ENCODE results near the gene TRAF5.
A peak's percentile ranks its signal among the peaks of the same experiment; 100 is the strongest.

TRAF5 gene

DNA sequence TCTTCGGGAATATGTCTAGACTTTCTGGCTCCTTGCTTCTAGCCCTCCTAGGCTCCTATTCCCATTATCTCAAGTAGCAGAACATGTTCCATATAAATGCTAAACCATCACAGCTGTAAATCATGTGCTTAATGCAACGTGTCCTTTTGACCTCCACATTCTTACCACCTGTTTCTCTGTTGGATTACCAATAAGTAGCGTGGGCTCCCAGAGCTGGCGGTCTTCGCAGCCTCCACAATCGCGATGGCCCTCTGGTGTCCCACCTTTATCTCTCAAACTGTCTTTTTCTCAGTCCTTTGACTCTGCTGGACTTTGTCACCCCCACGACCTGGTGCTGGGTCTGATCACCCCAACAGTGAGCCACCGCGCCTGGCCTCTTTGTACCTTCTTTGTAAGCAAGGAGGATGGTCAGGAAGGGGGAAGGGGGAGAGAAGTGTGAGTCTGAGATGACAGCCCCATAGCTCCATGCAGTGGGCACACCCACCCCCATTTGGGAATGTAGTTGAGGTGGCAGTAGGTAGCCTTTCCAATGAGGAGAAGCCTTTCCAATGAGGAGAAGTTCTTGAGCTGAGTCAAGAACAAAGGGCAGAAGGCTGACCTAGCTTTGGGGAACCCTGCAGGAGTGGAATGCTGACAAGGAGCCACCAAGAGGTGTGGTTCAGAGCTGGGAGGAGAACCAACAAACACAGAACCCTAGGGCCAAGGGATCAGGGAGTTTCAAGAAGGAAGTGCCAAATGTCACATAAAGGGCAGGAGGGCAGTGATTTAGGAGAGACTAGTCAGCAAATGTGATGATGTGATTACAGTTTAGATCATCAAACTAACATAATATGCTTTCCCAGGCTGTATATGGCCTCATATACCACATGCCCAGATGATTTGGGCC is 14.2 kb downstream of the TRAF5 start:
- H3K18ac ChIP-seq (ENCODE audit: low read depth in 1 of 2, low read length in 2 of 2): no peak overlapping the region
- H3K27me3 ChIP-seq (ENCODE audit: control insufficient read depth in 1 of 2, insufficient read depth in 1 of 2, low read length in 2 of 2): no peaks in the 10 kb centered on the region
- no peak overlapping the region for H2BK5ac ChIP-seq (ENCODE audit: low read depth, low read length, poor library complexity, severe bottlenecking)
- H3K14ac ChIP-seq (ENCODE audit: low read length in 2 of 2): no peak overlapping the region
- H4K8ac ChIP-seq (ENCODE audit: low read length): no peak overlapping the region
- no peak overlapping the region for H3K4ac ChIP-seq (ENCODE audit: low read depth in 1 of 2, low read length in 2 of 2)
- H2BK120ac ChIP-seq (ENCODE audit: low read depth, low read length): no peak overlapping the region
- no peak overlapping the region for H4K91ac ChIP-seq (ENCODE audit: low read length)
- H3K79me1 ChIP-seq (replicated peaks; ENCODE audit: low read length, poor library complexity, severe bottlenecking): peaks cover 47% of the 10 kb centered on the region
- no peak overlapping the region for H3K27ac ChIP-seq (ENCODE audit: low read length, poor library complexity, severe bottlenecking)
- no peak overlapping the region for H3K4me2 ChIP-seq (ENCODE audit: low read length, poor library complexity, severe bottlenecking)
- H3K4me1 ChIP-seq (ENCODE audit: control insufficient read depth, insufficient read depth, low read depth, low read length): peaks cover 7% of the 10 kb centered on the region
- peaks cover 0 to 9% of the 10 kb centered on the region in 2 experiments for H3K36me3 ChIP-seq (ENCODE audit: control insufficient read depth in 1 of 2, insufficient read depth in 2 of 2, low read depth in 1 of 2, low read length in 2 of 2)
- H2BK15ac ChIP-seq (ENCODE audit: low read depth, poor library complexity, severe bottlenecking): no peak overlapping the region
- no peak overlapping the region for H2AK5ac ChIP-seq (ENCODE audit: low read length, severe bottlenecking)
- H3K9me3 ChIP-seq (ENCODE audit: control insufficient read depth, low read length): no peaks in the 10 kb centered on the region
- no peak overlapping the region for H3K9ac ChIP-seq (ENCODE audit: low read length)
- H2BK12ac ChIP-seq (ENCODE audit: low read length in 2 of 2): no peak overlapping the region
- H3K23ac ChIP-seq (ENCODE audit: low read length in 2 of 2): no peak overlapping the region
- 98% methylated on average over 8 of the region's 10 CpGs for WGBS
- H2AFZ ChIP-seq (ENCODE audit: low read depth, low read length): no peak overlapping the region
- no peak overlapping the region for H3K4me3 ChIP-seq (ENCODE audit: insufficient read depth in 1 of 2, low read depth in 1 of 2, low read length in 2 of 2)
- no peak for DNase-seq

DNA sequence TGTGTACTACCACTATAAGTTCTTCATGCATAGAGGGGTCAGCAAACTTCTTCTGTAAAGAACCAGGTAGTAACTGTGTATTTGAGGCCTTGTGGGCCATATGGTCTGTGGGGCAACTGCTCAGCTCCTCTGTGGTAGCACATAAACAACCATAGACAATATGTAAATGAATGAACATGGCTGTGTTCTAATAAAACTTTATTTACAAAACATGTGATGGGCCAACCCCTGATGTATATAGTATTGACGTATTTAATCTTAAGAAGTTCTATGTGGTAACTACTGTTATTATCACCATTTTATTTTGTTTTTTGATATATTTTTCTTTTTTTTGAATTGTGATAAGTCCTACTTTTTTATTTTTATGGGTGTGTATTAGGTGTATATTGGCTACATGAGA is 15.4 kb downstream of the TRAF5 start:
- no peak overlapping the region for H3K4me2 ChIP-seq (ENCODE audit: low read length, poor library complexity, severe bottlenecking)
- no peak overlapping the region for H3K23ac ChIP-seq (ENCODE audit: low read length in 2 of 2)
- no peaks in the 10 kb centered on the region for H3K9me3 ChIP-seq (ENCODE audit: control insufficient read depth, low read length)
- H2BK120ac ChIP-seq (ENCODE audit: low read depth, low read length): no peak overlapping the region
- H2BK12ac ChIP-seq (ENCODE audit: low read length in 2 of 2): no peak overlapping the region
- H3K18ac ChIP-seq (ENCODE audit: low read depth in 1 of 2, low read length in 2 of 2): no peak overlapping the region
- H3K14ac ChIP-seq (ENCODE audit: low read length in 2 of 2): no peak overlapping the region
- H3K27me3 ChIP-seq (ENCODE audit: control insufficient read depth in 1 of 2, insufficient read depth in 1 of 2, low read length in 2 of 2): no peaks in the 10 kb centered on the region
- H3K79me1 ChIP-seq (replicated peaks; ENCODE audit: low read length, poor library complexity, severe bottlenecking): peaks cover 46% of the 10 kb centered on the region
- H4K91ac ChIP-seq (ENCODE audit: low read length): no peak overlapping the region
- no peak overlapping the region for H3K9ac ChIP-seq (ENCODE audit: low read length)
- H2BK15ac ChIP-seq (ENCODE audit: low read depth, poor library complexity, severe bottlenecking): no peak overlapping the region
- H3K27ac ChIP-seq (ENCODE audit: low read length, poor library complexity, severe bottlenecking): no peak overlapping the region
- no peak overlapping the region for H2BK5ac ChIP-seq (ENCODE audit: low read depth, low read length, poor library complexity, severe bottlenecking)
- no peak overlapping the region for H2AK5ac ChIP-seq (ENCODE audit: low read length, severe bottlenecking)
- peaks cover 0 to 9% of the 10 kb centered on the region in 2 experiments for H3K36me3 ChIP-seq (ENCODE audit: control insufficient read depth in 1 of 2, insufficient read depth in 2 of 2, low read depth in 1 of 2, low read length in 2 of 2)
- no peak overlapping the region for H2AFZ ChIP-seq (ENCODE audit: low read depth, low read length)
- H4K8ac ChIP-seq (ENCODE audit: low read length): no peak overlapping the region
- WGBS: no CpG with 5 or more reads among the region's 1 CpG
- H3K4me3 ChIP-seq (ENCODE audit: insufficient read depth in 1 of 2, low read depth in 1 of 2, low read length in 2 of 2): no peak overlapping the region
- H3K4ac ChIP-seq (ENCODE audit: low read depth in 1 of 2, low read length in 2 of 2): no peak overlapping the region
- DNase-seq: no peak
- peaks cover 6% of the 10 kb centered on the region for H3K4me1 ChIP-seq (ENCODE audit: control insufficient read depth, insufficient read depth, low read depth, low read length)

DNA sequence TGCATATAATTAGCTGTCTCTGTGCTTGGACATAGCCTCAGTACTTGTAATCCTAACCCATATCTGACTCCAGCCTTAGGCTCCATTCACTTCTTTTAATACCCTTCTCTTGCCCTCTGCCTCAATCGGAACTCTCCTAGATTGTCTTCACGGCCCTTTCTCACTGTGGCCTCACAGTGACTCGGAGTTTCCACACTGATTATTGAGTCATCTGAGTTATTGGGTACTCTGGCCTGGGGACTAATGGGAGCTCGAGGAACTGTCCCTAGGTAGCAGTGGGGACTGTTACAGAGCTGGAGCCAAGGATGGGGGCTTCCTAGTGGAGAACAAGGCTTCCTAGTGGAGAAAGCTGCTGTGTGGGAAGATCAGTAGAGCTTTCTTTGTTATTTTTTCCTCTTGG is 17.0 kb downstream of the TRAF5 start:
- no peak overlapping the region for H3K4me3 ChIP-seq (ENCODE audit: insufficient read depth in 1 of 2, low read depth in 1 of 2, low read length in 2 of 2)

DNA sequence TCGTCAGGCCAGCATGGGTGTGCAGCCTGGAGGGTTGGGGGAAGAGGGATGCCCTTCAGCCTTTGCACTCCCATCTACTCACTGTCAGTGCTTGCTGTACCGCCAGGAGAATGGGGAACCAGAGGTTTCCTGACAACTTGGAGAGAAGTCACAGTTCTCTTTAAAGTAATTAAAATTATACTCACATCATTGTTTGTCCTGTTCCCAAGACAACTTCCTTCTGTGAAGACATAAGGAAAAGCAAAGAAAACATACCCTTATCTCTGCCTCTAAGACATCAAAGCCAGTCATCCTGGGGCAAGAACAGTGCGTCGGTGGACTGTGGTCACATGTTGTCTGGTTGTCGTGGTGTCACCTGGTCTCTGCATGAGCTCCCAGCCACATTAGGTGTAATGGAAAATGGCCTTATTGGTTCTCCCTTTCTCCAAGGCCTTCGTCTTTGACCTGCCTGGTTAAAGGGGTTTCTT is 17.6 kb downstream of the TRAF5 start:
- Histone ChIP-seq H3K36me3 (ENCODE audit: control insufficient read depth in 1 of 2, insufficient read depth in 2 of 2, low read depth in 1 of 2, low read length in 2 of 2) (peaks cover 0 to 9% of the 10 kb centered on the region in 2 experiments), H3K14ac (ENCODE audit: low read length in 2 of 2) (no peak overlapping the region), H3K27ac (ENCODE audit: low read length, poor library complexity, severe bottlenecking) (no peak overlapping the region), H2BK15ac (ENCODE audit: low read depth, poor library complexity, severe bottlenecking) (no peak overlapping the region), H3K9me3 (ENCODE audit: control insufficient read depth, low read length) (no peaks in the 10 kb centered on the region), H2BK12ac (ENCODE audit: low read length in 2 of 2) (no peak overlapping the region), H4K8ac (ENCODE audit: low read length) (no peak overlapping the region), H3K23ac (ENCODE audit: low read length in 2 of 2) (no peak overlapping the region), H3K18ac (ENCODE audit: low read depth in 1 of 2, low read length in 2 of 2) (no peak overlapping the region), H4K91ac (ENCODE audit: low read length) (no peak overlapping the region), H2AFZ (ENCODE audit: low read depth, low read length) (no peak overlapping the region), H3K4me1 (ENCODE audit: control insufficient read depth, insufficient read depth, low read depth, low read length) (peaks cover 6% of the 10 kb centered on the region), H3K9ac (ENCODE audit: low read length) (no peak overlapping the region), H2BK5ac (ENCODE audit: low read depth, low read length, poor library complexity, severe bottlenecking) (no peak overlapping the region), H3K79me1 (replicated peaks; ENCODE audit: low read length, poor library complexity, severe bottlenecking) (peaks cover 33% of the 10 kb centered on the region), H3K27me3 (ENCODE audit: control insufficient read depth in 1 of 2, insufficient read depth in 1 of 2, low read length in 2 of 2) (no peaks in the 10 kb centered on the region), H3K4ac (ENCODE audit: low read depth in 1 of 2, low read length in 2 of 2) (no peak overlapping the region), H3K4me2 (ENCODE audit: low read length, poor library complexity, severe bottlenecking) (no peak overlapping the region), H2AK5ac (ENCODE audit: low read length, severe bottlenecking) (no peak overlapping the region), H3K4me3 (ENCODE audit: insufficient read depth in 1 of 2, low read depth in 1 of 2, low read length in 2 of 2) (no peak overlapping the region), H2BK120ac (ENCODE audit: low read depth, low read length) (no peak overlapping the region)
- 95% methylated on average over 5 of the region's 6 CpGs for WGBS
- DNase-seq: peak; percentile 25

More for the DNA sequence above, 17.0 kb downstream of the TRAF5 start:
- Histone ChIP-seq H3K18ac (ENCODE audit: low read depth in 1 of 2, low read length in 2 of 2) (no peak overlapping the region), H3K9me3 (ENCODE audit: control insufficient read depth, low read length) (no peaks in the 10 kb centered on the region), H3K23ac (ENCODE audit: low read length in 2 of 2) (no peak overlapping the region), H2BK15ac (ENCODE audit: low read depth, poor library complexity, severe bottlenecking) (no peak overlapping the region), H3K14ac (ENCODE audit: low read length in 2 of 2) (no peak overlapping the region), H2AK5ac (ENCODE audit: low read length, severe bottlenecking) (no peak overlapping the region), H2BK5ac (ENCODE audit: low read depth, low read length, poor library complexity, severe bottlenecking) (no peak overlapping the region), H3K79me1 (replicated peaks; ENCODE audit: low read length, poor library complexity, severe bottlenecking) (peaks cover 37% of the 10 kb centered on the region), H4K8ac (ENCODE audit: low read length) (no peak overlapping the region), H3K4me1 (ENCODE audit: control insufficient read depth, insufficient read depth, low read depth, low read length) (peaks cover 6% of the 10 kb centered on the region), H3K4ac (ENCODE audit: low read depth in 1 of 2, low read length in 2 of 2) (no peak overlapping the region), H3K4me2 (ENCODE audit: low read length, poor library complexity, severe bottlenecking) (no peak overlapping the region), H3K36me3 (ENCODE audit: control insufficient read depth in 1 of 2, insufficient read depth in 2 of 2, low read depth in 1 of 2, low read length in 2 of 2) (peaks cover 0 to 9% of the 10 kb centered on the region in 2 experiments), H3K27me3 (ENCODE audit: control insufficient read depth in 1 of 2, insufficient read depth in 1 of 2, low read length in 2 of 2) (no peaks in the 10 kb centered on the region), H4K91ac (ENCODE audit: low read length) (no peak overlapping the region), H2AFZ (ENCODE audit: low read depth, low read length) (no peak overlapping the region), H3K9ac (ENCODE audit: low read length) (no peak overlapping the region), H2BK12ac (ENCODE audit: low read length in 2 of 2) (no peak overlapping the region), H3K27ac (ENCODE audit: low read length, poor library complexity, severe bottlenecking) (no peak overlapping the region), H2BK120ac (ENCODE audit: low read depth, low read length) (no peak overlapping the region)
- DNase-seq: peak; percentile 57
- WGBS: 68% methylated on average over 4 of the region's 4 CpGs

Measured in mesenchymal stem cell (in vitro differentiated cells and primary cell).